Gastrocnemius medialis (tissue), 4 donors: ENCODE data around the gene CYTH3.

ENCODE experiments used
- POLR2A ChIP-seq, 2 donors: fragments of 450-650 bp; IDR thresholded peaks; one replicate each; pipeline ENCODE4 v1.6.1; 2017; ENCODE audit warnings: antibody characterized with exemption in 2 of 2, mild to moderate bottlenecking in 2 of 2, moderate library complexity in 2 of 2
- TF ChIP-seq, protein P1 (sequence below), 5 experiments: fragments of 450-650 bp in 3 of 5; fragments of 200-600 bp in 2 of 5; sonication (generic) in 2 of 5; IDR thresholded peaks in 4 of 5; conservative IDR thresholded peaks in 1 of 5; 1 replicate in 4 of 5; 2 replicates in 1 of 5; pipeline ENCODE4 v1.5.1; 2016 to 2019; ENCODE audit warnings: antibody characterized with exemption in 5 of 5, mild to moderate bottlenecking in 3 of 5, moderate library complexity in 3 of 5

DNA sequence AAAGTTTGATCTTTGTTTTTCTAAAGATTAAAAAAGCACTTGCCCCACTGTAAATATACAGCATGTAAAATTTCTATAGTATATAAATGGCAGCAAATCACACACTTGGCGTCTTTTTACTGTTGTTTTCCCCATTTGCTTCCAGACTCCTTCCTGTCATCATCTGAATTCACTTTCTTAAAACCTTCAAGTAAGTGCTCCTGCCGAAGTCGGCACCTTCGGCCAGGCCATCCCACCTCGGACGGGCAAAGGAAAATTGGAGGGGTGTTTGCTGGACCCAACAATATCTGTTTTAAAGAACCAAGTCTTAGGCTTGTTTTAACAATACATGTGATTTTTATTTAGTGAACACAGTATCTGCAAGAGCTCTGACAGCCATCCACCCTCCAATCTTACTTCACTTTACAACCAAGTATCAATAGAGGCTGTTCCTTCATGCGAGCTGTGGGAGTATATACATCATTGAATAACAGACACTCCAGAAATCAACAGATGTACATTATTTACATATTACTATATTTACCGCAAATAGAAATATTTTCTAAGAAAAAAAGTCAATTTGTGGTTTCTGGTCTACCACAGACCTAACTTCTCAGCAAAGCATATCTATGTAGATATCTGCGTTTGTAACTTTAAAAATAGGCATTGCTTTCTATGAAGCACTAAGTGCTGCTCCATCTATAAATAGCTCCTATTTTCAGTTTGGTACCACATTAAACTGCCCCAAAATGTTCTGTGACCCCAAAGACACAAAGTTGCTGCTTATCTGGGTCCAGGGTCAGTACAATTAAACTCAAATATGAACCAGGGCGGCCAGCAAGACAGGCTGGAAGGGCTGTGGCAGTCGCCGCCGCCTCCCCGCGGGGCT, 110.7 kb downstream of the CYTH3 start:
- TF ChIP-seq, protein P1, sequence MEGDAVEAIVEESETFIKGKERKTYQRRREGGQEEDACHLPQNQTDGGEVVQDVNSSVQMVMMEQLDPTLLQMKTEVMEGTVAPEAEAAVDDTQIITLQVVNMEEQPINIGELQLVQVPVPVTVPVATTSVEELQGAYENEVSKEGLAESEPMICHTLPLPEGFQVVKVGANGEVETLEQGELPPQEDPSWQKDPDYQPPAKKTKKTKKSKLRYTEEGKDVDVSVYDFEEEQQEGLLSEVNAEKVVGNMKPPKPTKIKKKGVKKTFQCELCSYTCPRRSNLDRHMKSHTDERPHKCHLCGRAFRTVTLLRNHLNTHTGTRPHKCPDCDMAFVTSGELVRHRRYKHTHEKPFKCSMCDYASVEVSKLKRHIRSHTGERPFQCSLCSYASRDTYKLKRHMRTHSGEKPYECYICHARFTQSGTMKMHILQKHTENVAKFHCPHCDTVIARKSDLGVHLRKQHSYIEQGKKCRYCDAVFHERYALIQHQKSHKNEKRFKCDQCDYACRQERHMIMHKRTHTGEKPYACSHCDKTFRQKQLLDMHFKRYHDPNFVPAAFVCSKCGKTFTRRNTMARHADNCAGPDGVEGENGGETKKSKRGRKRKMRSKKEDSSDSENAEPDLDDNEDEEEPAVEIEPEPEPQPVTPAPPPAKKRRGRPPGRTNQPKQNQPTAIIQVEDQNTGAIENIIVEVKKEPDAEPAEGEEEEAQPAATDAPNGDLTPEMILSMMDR (IDR thresholded peaks at IDR 0.05 in 4 of 5, conservative IDR thresholded peaks at IDR 0.05 in 1 of 5) = no peak
- TF ChIP-seq POLR2A (IDR thresholded peaks at IDR 0.05) = no peak
